ENCODE measurements around the gene UBE2D2. TPM values are rescaled to one million over a fixed set of nuclear protein-coding genes. Genes with fewer than 3 reads are reported as not detected.
"Not testable (repeated sequence)": the region's sequence is repeated elsewhere in the genome, so short reads cannot be mapped to it uniquely, and the experiment has no call there.

UBE2D2 gene
- polyA plus RNA-seq, 3 donors from 2014 or later = 231 to 328 (median 243) TPM

GRCh38 chr5:139619861-139620260 lies 58.7 kb downstream of the UBE2D2 start:
- H3K4me1 Mint-ChIP-seq = peaks cover 10 to 21% of the 10 kb centered on the region in 2 donors
- no peak for DNase-seq
- H3K27me3 Mint-ChIP-seq (ENCODE audit: low read depth in 3 of 3) = peaks cover 0 to 3% (median 0%) of the 10 kb centered on the region in 3 donors
- H3K4me3 Mint-ChIP-seq = no peak overlapping the region
- no peaks in the 10 kb centered on the region for H3K9me3 Mint-ChIP-seq
- H3K27ac Mint-ChIP-seq = peak overlapping the region in 5 of 6 donors; percentile 30 to 57 (median 45)
- peaks cover 3 to 39% (median 9%) of the 10 kb centered on the region in 3 donors for H3K36me3 Mint-ChIP-seq

- H3K36me3 Mint-ChIP-seq = peaks cover 8 to 40% (median 19%) of the 10 kb centered on the region in 3 donors
- H3K27me3 Mint-ChIP-seq (ENCODE audit: low read depth in 3 of 3); H3K4me1 Mint-ChIP-seq; H3K9me3 Mint-ChIP-seq; DNase-seq; H3K27ac Mint-ChIP-seq; H3K4me3 Mint-ChIP-seq: not testable (repeated sequence)
These were observed 64.3 kb downstream of the UBE2D2 start for GRCh38 chr5:139625398-139625797.

- peaks cover 21 to 25% of the 10 kb centered on the region in 2 donors for H3K4me1 Mint-ChIP-seq
- H3K4me3 Mint-ChIP-seq = no peak overlapping the region
- peaks cover 8 to 19% (median 14%) of the 10 kb centered on the region in 3 donors for H3K36me3 Mint-ChIP-seq
- H3K27me3 Mint-ChIP-seq (ENCODE audit: low read depth in 3 of 3) = peaks cover 0 to 2% (median 2%) of the 10 kb centered on the region in 3 donors
- no peak overlapping the region for H3K27ac Mint-ChIP-seq
- no peak for DNase-seq
- H3K9me3 Mint-ChIP-seq = no peaks in the 10 kb centered on the region
These were observed 69.7 kb downstream of the UBE2D2 start for GRCh38 chr5:139630855-139631254.

GRCh38 chr5:139631520-139632165 lies 70.5 kb downstream of the UBE2D2 start:
- Mint-ChIP-seq H3K27me3 (ENCODE audit: low read depth in 3 of 3) (peaks cover 1 to 7% (median 7%) of the 10 kb centered on the region in 3 donors), H3K4me3 (no peak overlapping the region), H3K36me3 (peaks cover 8 to 19% (median 14%) of the 10 kb centered on the region in 3 donors), H3K27ac (peak overlapping the region in 3 of 6 donors; percentile 19 to 51 (median 26)), H3K4me1 (peaks cover 29 to 33% of the 10 kb centered on the region in 2 donors), H3K9me3 (no peaks in the 10 kb centered on the region)
- DNase-seq = no peak

- Mint-ChIP-seq H3K4me3 (peak overlapping the region in 1 of 5 donors; percentile 0), H3K27ac (peak overlapping the region; percentile 13 to 78 (median 56)), H3K4me1 (peaks cover 40 to 46% of the 10 kb centered on the region in 2 donors), H3K36me3 (peaks cover 0 to 6% (median 3%) of the 10 kb centered on the region in 3 donors), H3K27me3 (ENCODE audit: low read depth in 3 of 3) (peaks cover 3 to 15% (median 7%) of the 10 kb centered on the region in 3 donors), H3K9me3 (no peaks in the 10 kb centered on the region)
- peak; percentile 74 to 77 (median 75) for DNase-seq
These were observed 72.3 kb downstream of the UBE2D2 start for GRCh38 chr5:139633295-139634027.

GRCh38 chr5:139634028-139634325 lies 72.8 kb downstream of the UBE2D2 start:
- Mint-ChIP-seq H3K4me3 (no peak overlapping the region), H3K4me1 (peaks cover 45 to 52% of the 10 kb centered on the region in 2 donors)
- no peak for DNase-seq

GRCh38 chr5:139634541-139634940 lies 73.4 kb downstream of the UBE2D2 start:
- no peak for DNase-seq
- Mint-ChIP-seq H3K27ac (peak overlapping the region; percentile 67 to 99 (median 96)), H3K27me3 (ENCODE audit: low read depth in 3 of 3) (peaks cover 3 to 17% (median 7%) of the 10 kb centered on the region in 3 donors), H3K36me3 (peaks cover 0 to 3% (median 0%) of the 10 kb centered on the region in 3 donors), H3K4me1 (peaks cover 49 to 55% of the 10 kb centered on the region in 2 donors), H3K4me3 (peak overlapping the region in 2 of 5 donors; percentile 14 to 17), H3K9me3 (no peaks in the 10 kb centered on the region)

More at GRCh38 chr5:139634028-139634325, 72.8 kb downstream of the UBE2D2 start:
- Mint-ChIP-seq H3K36me3 (peaks cover 0 to 3% (median 3%) of the 10 kb centered on the region in 3 donors), H3K27ac (peak overlapping the region in 3 of 6 donors; percentile 36 to 78 (median 43)), H3K9me3 (no peaks in the 10 kb centered on the region), H3K27me3 (ENCODE audit: low read depth in 3 of 3) (peaks cover 3 to 17% (median 7%) of the 10 kb centered on the region in 3 donors)

- Mint-ChIP-seq H3K27me3 (ENCODE audit: low read depth in 3 of 3) (peaks cover 3 to 17% (median 7%) of the 10 kb centered on the region in 3 donors), H3K27ac (peak overlapping the region; percentile 91 to 99 (median 96))
These were observed 74.1 kb downstream of the UBE2D2 start for GRCh38 chr5:139635191-139635590.

GRCh38 chr5:139635606-139636206 lies 74.6 kb downstream of the UBE2D2 start:
- Mint-ChIP-seq H3K4me3 (peak overlapping the region; percentile 80 to 90 (median 87)), H3K9me3 (no peaks in the 10 kb centered on the region), H3K27ac (peak overlapping the region; percentile 91 to 99 (median 96)), H3K36me3 (no peaks in the 10 kb centered on the region), H3K4me1 (peaks cover 52 to 58% of the 10 kb centered on the region in 2 donors), H3K27me3 (ENCODE audit: low read depth in 3 of 3) (peaks cover 3 to 17% (median 7%) of the 10 kb centered on the region in 3 donors)
- DNase-seq = peak; percentile 48 to 54 (median 50)

More at GRCh38 chr5:139635191-139635590, 74.1 kb downstream of the UBE2D2 start:
- Mint-ChIP-seq H3K9me3 (no peaks in the 10 kb centered on the region), H3K4me1 (peaks cover 52 to 58% of the 10 kb centered on the region in 2 donors), H3K4me3 (peak overlapping the region in 3 of 5 donors; percentile 7 to 80 (median 21)), H3K36me3 (peaks cover 0 to 2% (median 0%) of the 10 kb centered on the region in 3 donors)
- DNase-seq = no peak

GRCh38 chr5:139636207-139636792 lies 75.2 kb downstream of the UBE2D2 start:
- no peaks in the 10 kb centered on the region for H3K36me3 Mint-ChIP-seq
- H3K27me3 Mint-ChIP-seq (ENCODE audit: low read depth in 3 of 3) = peaks cover 3 to 15% (median 7%) of the 10 kb centered on the region in 3 donors
- H3K9me3 Mint-ChIP-seq = no peaks in the 10 kb centered on the region
- peak; percentile 81 to 84 (median 83) for DNase-seq
- H3K4me3 Mint-ChIP-seq = peak overlapping the region; percentile 80 to 90 (median 87)
- H3K27ac Mint-ChIP-seq = peak overlapping the region; percentile 91 to 99 (median 96)
- H3K4me1 Mint-ChIP-seq = peaks cover 52 to 58% of the 10 kb centered on the region in 2 donors

GRCh38 chr5:139636975-139637408 lies 75.9 kb downstream of the UBE2D2 start:
- Mint-ChIP-seq H3K4me3 (peak overlapping the region; percentile 80 to 90 (median 87)), H3K9me3 (no peaks in the 10 kb centered on the region), H3K4me1 (peaks cover 52 to 63% of the 10 kb centered on the region in 2 donors), H3K27ac (peak overlapping the region; percentile 91 to 99 (median 96)), H3K36me3 (no peaks in the 10 kb centered on the region), H3K27me3 (ENCODE audit: low read depth in 3 of 3) (peaks cover 3 to 15% (median 7%) of the 10 kb centered on the region in 3 donors)
- DNase-seq = peak; percentile 69 to 73 (median 72)

GRCh38 chr5:139637438-139638089 lies 76.4 kb downstream of the UBE2D2 start:
- Mint-ChIP-seq H3K4me1 (peaks cover 52 to 63% of the 10 kb centered on the region in 2 donors), H3K27ac (peak overlapping the region; percentile 91 to 99 (median 96)), H3K4me3 (peak overlapping the region; percentile 80 to 90 (median 87)), H3K27me3 (ENCODE audit: low read depth in 3 of 3) (peaks cover 3 to 15% (median 7%) of the 10 kb centered on the region in 3 donors), H3K36me3 (no peaks in the 10 kb centered on the region), H3K9me3 (no peaks in the 10 kb centered on the region)
- peak; percentile 85 to 87 (median 86) for DNase-seq
